Immature natural killer cell (primary cell): Measurements from ENCODE around the gene PCK1. TPM values are rescaled to one million over a fixed set of nuclear protein-coding genes. Genes with fewer than 3 reads are reported as not detected.
"Not testable (repeated sequence)": the region's sequence is repeated elsewhere in the genome, so short reads cannot be mapped to it uniquely, and the experiment has no call there.

Source experiments
- DNase-seq, 3 donors: peaks; one replicate each; pipeline ENCODE4 v3.0.0; 2022; ENCODE audit warnings: mixed read lengths in 1 of 3
- H3K27ac Mint-ChIP-seq, 6 donors: one replicate each; pipeline ENCODE4 v1.8.0; 2020; ENCODE audit warnings: mixed read lengths in 6 of 6, mild to moderate bottlenecking in 5 of 6, inconsistent platforms in 4 of 6, moderate library complexity in 3 of 6
- H3K27me3 Mint-ChIP-seq, 3 donors: one replicate each; pipeline ENCODE4 v1.8.0; 2020 to 2021; ENCODE audit warnings: low read depth in 3 of 3, mild to moderate bottlenecking in 3 of 3, mixed read lengths in 3 of 3, moderate library complexity in 3 of 3, inconsistent platforms in 1 of 3
- H3K36me3 Mint-ChIP-seq, 3 donors: one replicate each; pipeline ENCODE4 v1.8.0; 2020; ENCODE audit warnings: mixed read lengths in 3 of 3, inconsistent platforms in 2 of 3, mild to moderate bottlenecking in 2 of 3
- H3K4me1 Mint-ChIP-seq, 2 donors: one replicate each; pipeline ENCODE4 v1.8.0; 2020; ENCODE audit warnings: inconsistent platforms in 2 of 2, mild to moderate bottlenecking in 2 of 2, mixed read lengths in 2 of 2, moderate library complexity in 1 of 2
- H3K4me3 Mint-ChIP-seq, 5 donors: one replicate each; pipeline ENCODE4 v1.8.0; 2020; ENCODE audit warnings: mild to moderate bottlenecking in 5 of 5, mixed read lengths in 5 of 5, inconsistent platforms in 3 of 5, moderate library complexity in 3 of 5
- H3K9me3 Mint-ChIP-seq, 6 donors: one replicate each; pipeline ENCODE4 v1.8.0; 2020; ENCODE audit warnings: mild to moderate bottlenecking in 6 of 6, mixed read lengths in 6 of 6, inconsistent platforms in 4 of 6, moderate library complexity in 3 of 6
- polyA plus RNA-seq, 3 donors: library from polyadenylated mRNA; unstranded; fragments of 300-500 nt; fragmentation: Illumina TruSeq; gene quantifications; one replicate each; pipeline ENCODE4 v1.2.3, GENCODE V29; 2021

PCK1 gene
- not detected for polyA plus RNA-seq

GRCh38 chr20:57560554-57561355 is at the start of gene PCK1:
PCK1 (plus strand) TSS chr20:57561110; CDS start chr20:57561412, 302 bp downstream.
- H3K36me3 Mint-ChIP-seq: no peaks in the 10 kb centered on the region
- no peaks in the 10 kb centered on the region for H3K9me3 Mint-ChIP-seq
- H3K4me3 Mint-ChIP-seq: no peak within 1 kb of the TSS
- no peak for DNase-seq
- no peak within 1 kb of the TSS for H3K27ac Mint-ChIP-seq
- H3K4me1 Mint-ChIP-seq: no peaks in the 10 kb centered on the region
- H3K27me3 Mint-ChIP-seq: peaks cover 4 to 15% (median 7%) of the 10 kb centered on the region in 3 donors

GRCh38 chr20:57511709-57512108 is 49.2 kb upstream of the PCK1 start:
- H3K4me1 Mint-ChIP-seq, H3K9me3 Mint-ChIP-seq, H3K4me3 Mint-ChIP-seq, H3K36me3 Mint-ChIP-seq, DNase-seq, H3K27ac Mint-ChIP-seq, H3K27me3 Mint-ChIP-seq: not testable (repeated sequence)

DNA sequence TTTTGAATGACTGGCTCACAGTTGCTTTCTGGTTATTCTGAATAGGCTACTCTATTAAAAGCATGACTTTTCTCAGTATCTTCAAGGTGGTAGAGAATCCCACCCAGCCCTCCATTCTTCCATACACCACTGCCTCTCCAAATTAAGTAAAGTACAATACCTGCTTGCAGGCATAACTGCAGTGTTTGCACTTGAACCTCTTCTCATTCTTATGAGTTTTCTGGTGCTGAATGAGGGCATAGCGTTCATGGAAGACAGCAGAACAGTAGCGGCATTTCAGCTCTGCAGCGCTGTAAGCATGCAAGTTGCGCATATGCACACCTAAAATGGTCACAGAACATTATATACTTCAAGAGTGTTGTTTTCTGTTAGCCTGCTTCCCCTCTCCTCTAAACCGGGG is 48.5 kb upstream of the PCK1 start:
- Mint-ChIP-seq H3K4me3 (no peak overlapping the region), H3K27ac (no peak overlapping the region), H3K4me1 (no peaks in the 10 kb centered on the region), H3K27me3 (peaks cover 7 to 9% (median 8%) of the 10 kb centered on the region in 3 donors), H3K9me3 (no peaks in the 10 kb centered on the region), H3K36me3 (no peaks in the 10 kb centered on the region)
- DNase-seq: no peak

DNA sequence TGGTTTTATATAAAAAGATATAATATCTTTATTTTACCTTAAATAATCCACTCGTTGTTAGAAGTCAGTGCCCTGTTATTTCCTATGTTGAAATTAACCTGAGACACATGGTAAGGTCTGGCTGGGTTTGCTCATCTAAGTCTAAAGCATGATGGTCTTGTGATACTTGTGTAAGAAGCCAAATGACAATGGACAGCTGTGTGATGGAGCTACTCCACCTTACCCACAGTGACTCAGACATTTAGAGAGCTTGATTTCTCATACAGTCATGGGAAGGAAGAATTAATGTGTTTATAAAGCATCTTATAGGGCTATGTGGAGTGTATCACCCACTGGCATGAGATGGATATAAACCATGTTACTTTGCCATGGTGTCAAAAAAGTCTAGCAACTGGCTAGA is 47.7 kb upstream of the PCK1 start:
- Mint-ChIP-seq H3K36me3 (no peaks in the 10 kb centered on the region), H3K27ac (no peak overlapping the region), H3K9me3 (no peaks in the 10 kb centered on the region), H3K4me3 (no peak overlapping the region), H3K4me1 (no peaks in the 10 kb centered on the region), H3K27me3 (peaks cover 4 to 9% (median 8%) of the 10 kb centered on the region in 3 donors)
- no peak for DNase-seq

DNA sequence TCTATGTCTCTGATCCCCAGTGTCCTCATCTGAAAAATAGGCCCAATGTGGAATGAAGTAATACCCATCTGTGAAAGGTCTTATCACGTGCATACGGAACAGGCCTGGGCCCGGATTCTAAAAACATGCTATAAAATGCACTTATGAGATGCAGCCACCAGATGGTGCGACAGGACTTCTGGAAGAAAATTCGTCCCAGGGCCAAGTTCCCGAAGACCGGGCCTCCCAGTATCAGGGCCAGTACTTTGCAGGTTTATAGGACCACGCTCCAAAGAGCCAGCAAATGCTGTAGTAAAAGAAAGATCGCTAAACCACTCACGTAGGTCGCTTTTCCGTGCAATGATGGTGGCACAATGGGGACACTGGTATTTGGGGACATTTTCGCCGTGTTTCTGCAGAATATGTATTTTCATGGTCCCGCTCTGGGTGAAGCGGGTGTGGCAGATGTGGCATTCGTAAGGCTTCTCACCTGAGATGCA is 46.6 kb upstream of the PCK1 start:
- Mint-ChIP-seq H3K27me3 (peaks cover 4 to 9% (median 8%) of the 10 kb centered on the region in 3 donors), H3K4me3 (no peak overlapping the region), H3K4me1 (no peaks in the 10 kb centered on the region), H3K9me3 (no peaks in the 10 kb centered on the region), H3K27ac (no peak overlapping the region), H3K36me3 (no peaks in the 10 kb centered on the region)
- peak in 1 of 3 donors; percentile 6 for DNase-seq

DNA sequence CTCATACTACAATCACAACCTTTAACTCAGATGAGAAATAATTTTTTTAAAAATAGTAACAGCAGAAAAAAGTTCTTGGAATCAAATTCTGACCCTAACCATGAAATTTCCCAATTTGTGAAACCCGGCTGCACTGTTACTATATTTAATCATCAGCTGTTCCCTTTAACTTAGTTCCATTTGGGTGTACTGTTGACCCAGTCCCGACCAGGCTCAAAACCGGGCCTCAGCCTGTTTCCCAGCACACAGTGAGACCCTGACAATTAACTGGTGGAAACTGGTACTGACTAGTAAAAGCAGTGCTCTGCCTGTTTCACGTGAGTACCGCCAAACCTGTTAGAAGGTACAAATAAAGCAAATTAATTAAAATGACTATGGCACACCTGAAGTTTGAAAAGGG is 43.0 kb upstream of the PCK1 start:
- Mint-ChIP-seq H3K27ac (no peak overlapping the region), H3K27me3 (peaks cover 0 to 8% (median 0%) of the 10 kb centered on the region in 3 donors), H3K4me1 (no peaks in the 10 kb centered on the region), H3K4me3 (no peak overlapping the region), H3K36me3 (no peaks in the 10 kb centered on the region), H3K9me3 (no peaks in the 10 kb centered on the region)
- no peak for DNase-seq

- Mint-ChIP-seq H3K4me1 (no peaks in the 10 kb centered on the region), H3K27me3 (peaks cover 0 to 3% (median 3%) of the 10 kb centered on the region in 3 donors), H3K36me3 (no peaks in the 10 kb centered on the region), H3K27ac (no peak overlapping the region), H3K9me3 (no peaks in the 10 kb centered on the region), H3K4me3 (no peak overlapping the region)
- DNase-seq: no peak
Observed at GRCh38 chr20:57522380-57523140, 38.4 kb upstream of the PCK1 start.

DNA sequence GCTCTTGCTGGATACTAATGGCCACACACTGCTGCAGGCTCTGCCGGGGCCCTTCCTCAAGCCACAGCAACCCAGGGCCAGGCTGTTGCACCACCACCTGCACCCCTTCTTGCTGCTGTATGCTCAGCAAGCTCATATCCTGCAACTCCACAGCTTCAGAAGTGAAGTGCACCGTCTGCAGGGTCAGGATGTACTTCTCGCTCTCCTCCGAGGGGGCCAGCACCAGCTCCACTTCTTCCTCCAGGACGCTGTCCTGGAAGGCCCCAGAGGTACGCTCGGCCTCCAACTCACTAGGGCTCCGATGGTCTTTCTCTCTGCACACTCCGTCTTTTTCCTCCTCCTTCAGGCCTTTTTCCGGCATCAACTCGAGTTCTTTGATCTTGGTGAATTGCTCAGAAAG is 37.1 kb upstream of the PCK1 start:
- Mint-ChIP-seq H3K36me3 (no peaks in the 10 kb centered on the region), H3K27me3 (peaks cover 0 to 3% (median 3%) of the 10 kb centered on the region in 3 donors), H3K9me3 (no peaks in the 10 kb centered on the region), H3K4me1 (no peaks in the 10 kb centered on the region), H3K27ac (no peak overlapping the region), H3K4me3 (no peak overlapping the region)
- DNase-seq: no peak

GRCh38 chr20:57524511-57525176 is 36.3 kb upstream of the PCK1 start, which contains the start of gene CTCFL:
CTCFL (minus strand) TSS chr20:57525140; CDS start chr20:57524205, 935 bp downstream.
- Mint-ChIP-seq H3K4me1 (no peaks in the 10 kb centered on the region), H3K9me3 (no peaks in the 10 kb centered on the region), H3K36me3 (no peaks in the 10 kb centered on the region), H3K27me3 (peaks cover 0 to 5% (median 3%) of the 10 kb centered on the region in 3 donors), H3K27ac (no peak within 1 kb of the TSS), H3K4me3 (no peak within 1 kb of the TSS)
- DNase-seq: no peak

- Mint-ChIP-seq H3K27ac (no peak overlapping the region), H3K27me3 (peaks cover 0 to 9% (median 3%) of the 10 kb centered on the region in 3 donors), H3K36me3 (no peaks in the 10 kb centered on the region), H3K4me1 (no peaks in the 10 kb centered on the region), H3K9me3 (no peaks in the 10 kb centered on the region), H3K4me3 (no peak overlapping the region)
- DNase-seq: no peak
Observed at GRCh38 chr20:57525328-57526086, 35.4 kb upstream of the PCK1 start.

GRCh38 chr20:57526087-57526884 is 34.6 kb upstream of the PCK1 start:
- H3K4me3 Mint-ChIP-seq: no peak overlapping the region
- no peaks in the 10 kb centered on the region for H3K36me3 Mint-ChIP-seq
- DNase-seq: no peak

DNA sequence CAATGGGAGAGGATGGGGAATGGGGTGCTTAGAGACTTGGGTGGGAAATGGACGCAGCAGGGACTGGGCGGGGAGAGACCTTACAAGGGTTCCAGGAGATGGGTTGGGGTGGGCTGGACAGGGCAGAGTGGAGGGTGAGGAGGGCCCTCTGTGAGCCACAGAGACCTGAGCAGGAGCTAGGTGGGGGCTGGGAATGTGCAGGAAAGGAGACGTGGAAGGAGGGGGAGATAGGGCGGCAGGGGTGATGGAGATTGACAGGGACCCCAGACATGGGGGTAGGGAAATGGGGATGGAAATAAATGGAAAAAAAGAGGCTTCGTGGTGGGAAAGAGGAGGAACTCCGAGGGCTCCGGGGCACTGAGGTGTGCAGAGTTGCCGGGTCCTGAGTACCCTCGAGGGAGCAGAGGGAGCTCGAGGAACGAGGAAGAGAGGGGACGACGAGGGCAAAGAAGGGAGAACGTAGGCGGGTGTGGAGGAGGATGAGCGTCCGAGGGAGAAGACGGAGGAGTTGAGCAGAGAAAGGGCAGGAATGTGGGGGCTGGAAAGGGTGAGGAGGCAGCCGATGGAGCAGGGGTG is 33.9 kb upstream of the PCK1 start:
- no peak overlapping the region for H3K27ac Mint-ChIP-seq
- no peak for DNase-seq
- H3K9me3 Mint-ChIP-seq: no peaks in the 10 kb centered on the region
- H3K4me1 Mint-ChIP-seq: no peaks in the 10 kb centered on the region
- H3K36me3 Mint-ChIP-seq: no peaks in the 10 kb centered on the region
- peaks cover 0 to 9% (median 3%) of the 10 kb centered on the region in 3 donors for H3K27me3 Mint-ChIP-seq
- H3K4me3 Mint-ChIP-seq: no peak overlapping the region

More at GRCh38 chr20:57526087-57526884, 34.6 kb upstream of the PCK1 start:
- Mint-ChIP-seq H3K9me3 (no peaks in the 10 kb centered on the region), H3K27ac (no peak overlapping the region), H3K27me3 (peaks cover 0 to 9% (median 3%) of the 10 kb centered on the region in 3 donors), H3K4me1 (no peaks in the 10 kb centered on the region)
